ENCODE results near the gene MOB1B. TPM values are rescaled to one million over a fixed set of nuclear protein-coding genes. Genes with fewer than 3 reads are reported as not detected.

Gene MOB1B
- total RNA-seq, 1 donor from 2014 or later, result 26.0 TPM

DNA sequence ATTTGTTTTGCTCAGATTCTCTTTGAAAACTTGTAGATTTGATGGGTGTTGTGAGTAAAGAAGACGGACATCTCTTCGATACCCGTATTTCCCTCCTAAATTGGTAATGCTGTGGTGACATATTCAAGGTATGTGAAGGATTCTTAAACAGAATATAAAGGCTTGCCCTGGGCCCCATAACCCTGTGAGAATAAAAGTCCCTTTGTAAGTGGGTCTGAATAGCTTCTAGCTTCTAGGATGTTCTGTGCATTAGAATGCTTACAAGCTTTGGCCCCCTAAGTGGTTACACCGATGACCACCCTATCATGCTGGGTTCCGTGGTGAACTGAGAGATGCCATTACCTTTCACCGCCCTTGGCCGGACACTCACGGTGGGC lies 574 bp upstream of the MOB1B start:
- TF ChIP-seq, protein P1, sequence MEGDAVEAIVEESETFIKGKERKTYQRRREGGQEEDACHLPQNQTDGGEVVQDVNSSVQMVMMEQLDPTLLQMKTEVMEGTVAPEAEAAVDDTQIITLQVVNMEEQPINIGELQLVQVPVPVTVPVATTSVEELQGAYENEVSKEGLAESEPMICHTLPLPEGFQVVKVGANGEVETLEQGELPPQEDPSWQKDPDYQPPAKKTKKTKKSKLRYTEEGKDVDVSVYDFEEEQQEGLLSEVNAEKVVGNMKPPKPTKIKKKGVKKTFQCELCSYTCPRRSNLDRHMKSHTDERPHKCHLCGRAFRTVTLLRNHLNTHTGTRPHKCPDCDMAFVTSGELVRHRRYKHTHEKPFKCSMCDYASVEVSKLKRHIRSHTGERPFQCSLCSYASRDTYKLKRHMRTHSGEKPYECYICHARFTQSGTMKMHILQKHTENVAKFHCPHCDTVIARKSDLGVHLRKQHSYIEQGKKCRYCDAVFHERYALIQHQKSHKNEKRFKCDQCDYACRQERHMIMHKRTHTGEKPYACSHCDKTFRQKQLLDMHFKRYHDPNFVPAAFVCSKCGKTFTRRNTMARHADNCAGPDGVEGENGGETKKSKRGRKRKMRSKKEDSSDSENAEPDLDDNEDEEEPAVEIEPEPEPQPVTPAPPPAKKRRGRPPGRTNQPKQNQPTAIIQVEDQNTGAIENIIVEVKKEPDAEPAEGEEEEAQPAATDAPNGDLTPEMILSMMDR (IDR thresholded peaks at IDR 0.05), result no peak
- H3K9me3 Mint-ChIP-seq (ENCODE audit: unreplicated experiment), result no peaks in the 10 kb centered on the region
- H3K27ac Mint-ChIP-seq (ENCODE audit: unreplicated experiment), result peak overlapping the region; percentile 97
- H3K36me3 Mint-ChIP-seq (ENCODE audit: unreplicated experiment), result peaks cover 10% of the 10 kb centered on the region
- no peak for DNase-seq (ENCODE audit: extremely low spot score, unreplicated experiment)
- H3K27me3 Mint-ChIP-seq (ENCODE audit: unreplicated experiment), result no peaks in the 10 kb centered on the region
- peak overlapping the region; percentile 99 for H3K4me3 Mint-ChIP-seq (ENCODE audit: unreplicated experiment)
- peaks cover 16% of the 10 kb centered on the region for H3K4me1 Mint-ChIP-seq (ENCODE audit: unreplicated experiment)

DNA sequence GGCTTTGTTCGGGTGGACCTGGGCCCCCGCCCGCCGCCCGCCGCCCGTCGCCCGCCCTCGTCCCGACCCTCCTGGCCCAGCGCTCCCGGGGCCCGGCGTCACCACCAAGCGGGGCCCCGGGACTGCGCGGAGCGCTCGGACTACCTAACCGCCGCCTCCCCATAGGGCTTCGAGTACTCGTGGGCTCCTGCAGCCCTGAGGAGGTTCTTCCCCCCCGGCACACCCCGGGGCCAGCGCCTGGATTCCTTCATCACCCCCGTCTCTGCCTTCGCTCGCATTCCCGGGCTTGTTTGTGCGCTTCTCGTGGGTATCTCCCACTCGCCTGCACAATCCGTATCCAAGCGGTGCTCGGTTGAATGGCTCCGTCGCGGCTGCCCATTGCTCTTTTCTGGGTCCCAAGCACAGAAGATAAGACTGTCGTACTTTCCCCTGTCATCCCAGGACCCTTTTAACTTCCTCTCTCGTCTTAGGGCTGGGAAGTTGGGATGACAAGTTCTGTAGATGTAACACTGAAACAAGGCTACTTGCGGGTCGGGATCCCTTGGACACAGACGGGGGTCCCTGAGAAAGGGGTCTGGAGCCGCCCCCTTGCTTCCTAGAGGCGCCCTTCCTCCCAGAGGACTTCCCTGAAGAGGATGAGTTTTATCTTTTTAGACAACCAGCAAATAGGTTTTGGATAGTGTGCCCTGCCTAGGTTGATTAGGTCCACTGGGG lies 565 bp downstream of the MOB1B start:
- Mint-ChIP-seq H3K27me3 (ENCODE audit: unreplicated experiment) (no peaks in the 10 kb centered on the region), H3K27ac (ENCODE audit: unreplicated experiment) (peak overlapping the region; percentile 97), H3K9me3 (ENCODE audit: unreplicated experiment) (no peaks in the 10 kb centered on the region), H3K4me1 (ENCODE audit: unreplicated experiment) (peaks cover 16% of the 10 kb centered on the region), H3K36me3 (ENCODE audit: unreplicated experiment) (peaks cover 13% of the 10 kb centered on the region), H3K4me3 (ENCODE audit: unreplicated experiment) (peak overlapping the region; percentile 99)
- TF ChIP-seq, protein P1 (IDR thresholded peaks at IDR 0.05), result no peak
- DNase-seq (ENCODE audit: extremely low spot score, unreplicated experiment), result peak; percentile 85

DNA sequence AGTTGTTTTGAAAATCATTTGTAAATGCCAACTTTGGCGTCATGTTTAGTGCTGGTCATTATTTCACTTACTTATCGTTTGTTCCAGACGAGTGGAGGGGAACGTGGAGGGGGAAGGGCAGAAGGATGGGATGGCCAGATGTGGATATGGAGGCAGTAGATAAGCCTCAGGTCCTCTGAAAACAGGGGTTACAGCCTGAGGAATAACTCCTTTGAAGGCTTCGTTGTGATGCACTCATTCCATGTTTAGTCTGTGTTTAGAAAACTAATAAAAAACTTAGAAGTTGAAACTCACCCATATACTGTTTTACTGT lies 1.1 kb downstream of the MOB1B start:
- TF ChIP-seq, protein P1 (IDR thresholded peaks at IDR 0.05), result no peak
- peak overlapping the region; percentile 99 for H3K4me3 Mint-ChIP-seq (ENCODE audit: unreplicated experiment)
- no peaks in the 10 kb centered on the region for H3K27me3 Mint-ChIP-seq (ENCODE audit: unreplicated experiment)
- peaks cover 16% of the 10 kb centered on the region for H3K4me1 Mint-ChIP-seq (ENCODE audit: unreplicated experiment)
- peaks cover 13% of the 10 kb centered on the region for H3K36me3 Mint-ChIP-seq (ENCODE audit: unreplicated experiment)
- H3K9me3 Mint-ChIP-seq (ENCODE audit: unreplicated experiment), result no peaks in the 10 kb centered on the region
- H3K27ac Mint-ChIP-seq (ENCODE audit: unreplicated experiment), result peak overlapping the region; percentile 95
- no peak for DNase-seq (ENCODE audit: extremely low spot score, unreplicated experiment)

DNA sequence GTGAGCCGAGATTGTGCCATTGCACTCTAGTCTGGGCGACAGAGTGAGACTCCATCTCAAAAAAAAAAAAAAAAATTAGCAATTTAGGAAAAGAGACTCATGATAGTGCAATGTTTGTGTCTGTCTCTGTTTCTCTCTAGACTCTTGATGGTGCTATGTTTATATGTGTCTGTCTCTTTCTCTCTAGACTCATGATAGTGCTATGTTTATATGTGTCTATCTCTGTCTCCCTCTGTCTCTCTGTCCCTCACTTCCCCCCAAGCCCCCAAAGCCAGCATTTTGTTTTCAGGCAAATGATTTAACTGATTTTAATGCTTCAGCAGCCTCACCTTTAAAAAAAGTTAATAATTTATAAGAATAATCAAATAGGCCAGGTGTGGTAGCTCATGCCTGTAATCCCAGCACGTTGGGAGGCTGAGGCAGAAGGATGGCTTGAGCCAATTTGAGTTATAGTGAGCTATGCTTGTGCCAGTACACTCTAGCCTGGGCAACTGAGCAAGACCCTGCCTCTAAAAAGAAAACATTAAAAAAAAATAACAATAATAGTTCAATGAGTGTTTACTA lies 6.9 kb downstream of the MOB1B start:
- no peak for DNase-seq (ENCODE audit: extremely low spot score, unreplicated experiment)
- Mint-ChIP-seq H3K27me3 (ENCODE audit: unreplicated experiment) (no peaks in the 10 kb centered on the region), H3K27ac (ENCODE audit: unreplicated experiment) (no peak overlapping the region), H3K36me3 (ENCODE audit: unreplicated experiment) (peaks cover 13% of the 10 kb centered on the region), H3K4me1 (ENCODE audit: unreplicated experiment) (peaks cover 9% of the 10 kb centered on the region), H3K9me3 (ENCODE audit: unreplicated experiment) (no peaks in the 10 kb centered on the region), H3K4me3 (ENCODE audit: unreplicated experiment) (no peak overlapping the region)
- TF ChIP-seq, protein P1 (IDR thresholded peaks at IDR 0.05), result no peak

DNA sequence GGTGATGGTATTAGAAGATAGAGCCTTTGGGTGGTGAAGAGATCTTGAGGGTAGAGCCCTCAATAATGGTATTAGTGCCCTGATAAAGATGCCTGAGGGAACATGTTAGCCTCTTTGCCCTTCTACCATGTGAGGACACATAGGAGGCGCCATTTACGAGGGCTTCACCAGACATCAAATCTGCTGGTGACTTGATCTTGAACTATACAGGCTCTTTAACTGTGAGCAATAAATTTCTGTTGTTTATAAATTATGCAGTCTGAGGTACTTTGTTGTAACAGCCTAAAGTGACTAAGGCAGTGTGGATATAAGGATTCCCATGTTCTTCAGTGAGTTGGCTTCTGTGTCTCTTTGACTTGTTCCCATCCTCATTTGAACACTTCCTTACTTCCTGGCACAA lies 11.8 kb downstream of the MOB1B start:
- no peak for DNase-seq (ENCODE audit: extremely low spot score, unreplicated experiment)
- Mint-ChIP-seq H3K27ac (ENCODE audit: unreplicated experiment) (peak overlapping the region; percentile 80), H3K27me3 (ENCODE audit: unreplicated experiment) (no peaks in the 10 kb centered on the region), H3K9me3 (ENCODE audit: unreplicated experiment) (no peaks in the 10 kb centered on the region), H3K36me3 (ENCODE audit: unreplicated experiment) (no peaks in the 10 kb centered on the region), H3K4me1 (ENCODE audit: unreplicated experiment) (peaks cover 29% of the 10 kb centered on the region), H3K4me3 (ENCODE audit: unreplicated experiment) (no peak overlapping the region)
- TF ChIP-seq, protein P1 (IDR thresholded peaks at IDR 0.05), result no peak

Measured in osteocyte (in vitro differentiated cells).